ENCODE measurements around the gene NDUFA1.
"Not testable (repeated sequence)": the region's sequence is repeated elsewhere in the genome, so short reads cannot be mapped to it uniquely, and the experiment has no call there.

Gene NDUFA1

GRCh38 chrX:119900976-119901375 lies 29.3 kb downstream of the NDUFA1 start:
- DNase-seq (ENCODE audit: low read depth) = no peak

GRCh38 chrX:119916310-119916709 lies 44.7 kb downstream of the NDUFA1 start:
- no peak for DNase-seq (ENCODE audit: low read depth)

- no peak for DNase-seq (ENCODE audit: low read depth)
Measured at GRCh38 chrX:119917877-119918276, 46.2 kb downstream of the NDUFA1 start.

GRCh38 chrX:119919835-119920585 lies 48.4 kb downstream of the NDUFA1 start:
- no peak for DNase-seq (ENCODE audit: low read depth)

GRCh38 chrX:119922391-119922790 lies 50.8 kb downstream of the NDUFA1 start:
- not testable (repeated sequence) for DNase-seq (ENCODE audit: low read depth)
